K562 (cell line): ENCODE data around the gene FBXW2. TPM values are rescaled to one million over a fixed set of nuclear protein-coding genes. Genes with fewer than 3 reads are reported as not detected.

Experiments
- CREB1 ChIP-seq, 2 experiments: sonication (generic) in 1 of 2; formaldehyde crosslinking in 1 of 2; IDR thresholded peaks; 2 replicates each; pipeline versions ENCODE4 v1.6.1 to v1.8.0; 2012 to 2022; ENCODE audit warnings: inconsistent platforms in 1 of 2, mild to moderate bottlenecking in 1 of 2, missing genetic modification reagents in 1 of 2, moderate library complexity in 1 of 2
- MGA ChIP-seq: fragments of 450-650 bp; IDR thresholded peaks from 2 replicates; pipeline ENCODE4 v1.6.1; 2016; ENCODE audit warnings: mild to moderate bottlenecking, moderate library complexity
- MTA3 ChIP-seq: fragments of 450-650 bp; formaldehyde crosslinking; IDR thresholded peaks from 2 replicates; pipeline ENCODE4 v1.6.1; 2017; ENCODE audit warnings: mild to moderate bottlenecking, borderline replicate concordance
- RBM25 ChIP-seq: fragments of 200-400 bp; formaldehyde crosslinking; IDR thresholded peaks from 2 replicates; pipeline ENCODE4 v1.6.1; 2018; ENCODE audit warnings: low read length, low read depth, moderate library complexity; ENCODE audit not compliant: severe bottlenecking
- SMAD4 ChIP-seq: fragments of 250-450 bp; sonication (Bioruptor Pico); conservative IDR thresholded peaks from 2 replicates; pipeline ENCODE4 v1.8.0; 2021; ENCODE audit warnings: inconsistent platforms, mild to moderate bottlenecking, moderate library complexity
- SUPT5H ChIP-seq: fragments of 450-650 bp; IDR thresholded peaks from 2 replicates; pipeline ENCODE4 v1.6.1; 2016
- ZNF561 ChIP-seq: fragments of 450-650 bp; formaldehyde crosslinking; conservative IDR thresholded peaks from 2 replicates; pipeline ENCODE4 v1.4.0; 2020; ENCODE audit warnings: mild to moderate bottlenecking, moderate library complexity
- polyA plus RNA-seq, 8 experiments: library from polyadenylated mRNA; depleted of rRNA in 4 of 8; stranded (reverse) in 5 of 8; unstranded in 3 of 8; fragments of >200 nt; fragmentation: Nextera tagmentation in 2 of 8; fragmentation: Illumina TruSeq in 1 of 8; extraction: Ambion mirVana in 2 of 8; extraction: Trizol in 1 of 8; gene quantifications; 2 replicates each; pipeline versions ENCODE4 v1.2.1 to v1.2.3, GENCODE V29; 2011 to 2014; ENCODE audit warnings: inconsistent platforms in 1 of 8, missing spikeins in 1 of 8
- total RNA-seq, 7 experiments: library from RNA; depleted of rRNA in 6 of 7; stranded (reverse); fragments of >200 nt in 6 of 7; fragmentation: Illumina TruSeq in 2 of 7; extraction: Trizol in 2 of 7; gene quantifications; 2 replicates each; pipeline versions ENCODE4 v1.2.1 to v1.2.3, GENCODE V29; 2011 to 2021; ENCODE audit warnings: low replicate concordance in 1 of 7
- TF ChIP-seq, protein P1 (sequence below), 2 experiments: IDR thresholded peaks; 2 replicates each; pipeline ENCODE4 v1.6.1; 2011; ENCODE audit warnings: borderline replicate concordance in 1 of 2, control low read depth in 1 of 2, low read depth in 1 of 2, low read length in 1 of 2, mild to moderate bottlenecking in 1 of 2, mixed read lengths in 1 of 2, moderate library complexity in 1 of 2; ENCODE audit not compliant: insufficient read depth in 1 of 2, insufficient read length in 1 of 2, poor library complexity in 1 of 2, severe bottlenecking in 1 of 2; ENCODE audit errors: extremely low read depth in 1 of 2
- TF ChIP-seq, protein P2 (sequence below), 2 experiments: IDR thresholded peaks in 1 of 2; conservative IDR thresholded peaks in 1 of 2; 2 replicates each; pipeline ENCODE4 v1.6.1; 2016; ENCODE audit warnings: low read depth in 2 of 2, mild to moderate bottlenecking in 1 of 2, missing compliant biosample characterization in 1 of 2, missing genetic modification characterization in 1 of 2, moderate library complexity in 1 of 2

The FBXW2 gene
- total and polyA plus RNA-seq, 9 of the 15 experiments (the other 6 are each of a cell fraction or from before 2014, with no cell fraction given), result 2.5 to 57.8 (median 28.1) TPM

- TF ChIP-seq MGA (no peak), SMAD4 (CRISPR knock-in tag) (peak; percentile 78), MTA3 (peak; percentile 42; the same call in 1 of the 2 replicates), CREB1 (IDR thresholded peaks at IDR 0.05) (peak; percentile 12; the same call in 1 of the 2 replicates), CREB1 (CRISPR knock-in tag; IDR thresholded peaks at IDR 0.05) (peak; percentile 44; the same call in 1 of the 2 replicates), ZNF561 (CRISPR knock-in tag) (no peak), RBM25 (peak; percentile 98), SUPT5H (peak; percentile 71; the same call in 1 of the 2 replicates)
- TF ChIP-seq, protein P1, sequence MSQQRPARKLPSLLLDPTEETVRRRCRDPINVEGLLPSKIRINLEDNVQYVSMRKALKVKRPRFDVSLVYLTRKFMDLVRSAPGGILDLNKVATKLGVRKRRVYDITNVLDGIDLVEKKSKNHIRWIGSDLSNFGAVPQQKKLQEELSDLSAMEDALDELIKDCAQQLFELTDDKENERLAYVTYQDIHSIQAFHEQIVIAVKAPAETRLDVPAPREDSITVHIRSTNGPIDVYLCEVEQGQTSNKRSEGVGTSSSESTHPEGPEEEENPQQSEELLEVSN (IDR thresholded peaks at IDR 0.05; ENCODE audit: borderline replicate concordance in 1 of 2, extremely low read depth in 1 of 2, insufficient read depth in 1 of 2, insufficient read length in 1 of 2, low read depth in 1 of 2, low read length in 1 of 2, poor library complexity in 1 of 2, severe bottlenecking in 1 of 2), result peak; percentile 54 to 91
- TF ChIP-seq, protein P2, sequence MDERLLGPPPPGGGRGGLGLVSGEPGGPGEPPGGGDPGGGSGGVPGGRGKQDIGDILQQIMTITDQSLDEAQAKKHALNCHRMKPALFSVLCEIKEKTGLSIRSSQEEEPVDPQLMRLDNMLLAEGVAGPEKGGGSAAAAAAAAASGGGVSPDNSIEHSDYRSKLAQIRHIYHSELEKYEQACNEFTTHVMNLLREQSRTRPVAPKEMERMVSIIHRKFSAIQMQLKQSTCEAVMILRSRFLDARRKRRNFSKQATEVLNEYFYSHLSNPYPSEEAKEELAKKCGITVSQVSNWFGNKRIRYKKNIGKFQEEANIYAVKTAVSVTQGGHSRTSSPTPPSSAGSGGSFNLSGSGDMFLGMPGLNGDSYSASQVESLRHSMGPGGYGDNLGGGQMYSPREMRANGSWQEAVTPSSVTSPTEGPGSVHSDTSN (CRISPR knock-in tag; IDR thresholded peaks at IDR 0.05; ENCODE audit: low read depth), result peak; percentile 69
- TF ChIP-seq, protein P2 (tag; conservative IDR thresholded peaks at IDR 0.05; ENCODE audit: low read depth), result peak; percentile 81
Measured at GRCh38 chr9:120714088-120714845, 78.9 kb downstream of the FBXW2 start, which contains the start of gene MEGF9 (continued).
